Measurements from ENCODE around the gene EPO. TPM values are rescaled to one million over a fixed set of nuclear protein-coding genes. Genes with fewer than 3 reads are reported as not detected.

Gene EPO
- total RNA-seq, 4 donors from 2014 or later = not detected

DNA sequence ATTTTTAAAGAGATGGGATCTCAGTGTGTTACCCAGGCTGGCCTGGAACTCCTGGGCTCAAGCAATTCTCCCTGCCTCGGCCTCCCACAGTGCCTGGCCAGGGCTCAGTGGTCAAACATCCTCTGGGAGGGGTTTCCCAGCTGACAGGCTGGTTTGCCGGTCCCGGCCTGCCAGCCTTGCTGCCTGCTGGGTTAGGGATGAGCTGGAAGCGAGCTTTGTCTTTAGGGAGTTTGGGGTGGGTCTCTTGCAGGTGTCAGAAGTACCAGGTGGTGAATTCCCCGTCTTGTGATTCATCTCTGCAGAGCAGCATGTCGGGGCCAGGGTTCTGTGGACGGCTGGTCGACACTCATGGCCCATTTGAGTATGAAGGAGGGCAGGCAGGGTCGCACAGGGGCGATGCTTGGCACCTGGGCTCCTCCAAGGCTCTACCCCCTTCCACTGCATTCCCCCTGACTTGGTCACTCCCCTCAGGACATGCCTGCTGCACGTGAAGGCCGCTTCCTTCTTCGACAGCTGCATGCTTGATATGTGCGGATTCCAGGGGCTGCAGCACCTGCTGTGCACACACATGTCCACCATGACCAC, 43.4 kb downstream of the EPO start:
- no peak overlapping the region for H3K27ac ChIP-seq
- H3K27me3 ChIP-seq = no peaks in the 10 kb centered on the region
- H3K36me3 ChIP-seq = no peaks in the 10 kb centered on the region
- H3K9me3 ChIP-seq = no peaks in the 10 kb centered on the region
- 66% methylated on average over 14 of the region's 14 CpGs; no CpG with 5 or more reads in 1 of the 2 donors for WGBS, 2 donors (ENCODE audit: low coverage in 1 of 2)
- intact Hi-C loops (cut with DNase I; ENCODE audit: low total_unique reads) (no loop called here), in situ Hi-C loops (cut with MboI; ENCODE audit: low pct_ligation_motif_present in 1 of 4, low pct_unique_long_range_greater_than_20kb in 1 of 4, low sequenced_read_pairs in 3 of 4) (no loop called here)
- DNase-seq = no peak
- H3K4me3 ChIP-seq = no peak overlapping the region
- TF ChIP-seq POLR2A (IDR thresholded peaks at IDR 0.05) = no peak
- no peak for TF ChIP-seq POLR2AphosphoS5 (IDR thresholded peaks at IDR 0.05)
- no peak for TF ChIP-seq EP300 (IDR thresholded peaks at IDR 0.05; ENCODE audit: low read depth)
- TF ChIP-seq, protein P1, sequence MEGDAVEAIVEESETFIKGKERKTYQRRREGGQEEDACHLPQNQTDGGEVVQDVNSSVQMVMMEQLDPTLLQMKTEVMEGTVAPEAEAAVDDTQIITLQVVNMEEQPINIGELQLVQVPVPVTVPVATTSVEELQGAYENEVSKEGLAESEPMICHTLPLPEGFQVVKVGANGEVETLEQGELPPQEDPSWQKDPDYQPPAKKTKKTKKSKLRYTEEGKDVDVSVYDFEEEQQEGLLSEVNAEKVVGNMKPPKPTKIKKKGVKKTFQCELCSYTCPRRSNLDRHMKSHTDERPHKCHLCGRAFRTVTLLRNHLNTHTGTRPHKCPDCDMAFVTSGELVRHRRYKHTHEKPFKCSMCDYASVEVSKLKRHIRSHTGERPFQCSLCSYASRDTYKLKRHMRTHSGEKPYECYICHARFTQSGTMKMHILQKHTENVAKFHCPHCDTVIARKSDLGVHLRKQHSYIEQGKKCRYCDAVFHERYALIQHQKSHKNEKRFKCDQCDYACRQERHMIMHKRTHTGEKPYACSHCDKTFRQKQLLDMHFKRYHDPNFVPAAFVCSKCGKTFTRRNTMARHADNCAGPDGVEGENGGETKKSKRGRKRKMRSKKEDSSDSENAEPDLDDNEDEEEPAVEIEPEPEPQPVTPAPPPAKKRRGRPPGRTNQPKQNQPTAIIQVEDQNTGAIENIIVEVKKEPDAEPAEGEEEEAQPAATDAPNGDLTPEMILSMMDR (IDR thresholded peaks at IDR 0.05) = no peak
- no peaks in the 10 kb centered on the region for H3K4me1 ChIP-seq

DNA sequence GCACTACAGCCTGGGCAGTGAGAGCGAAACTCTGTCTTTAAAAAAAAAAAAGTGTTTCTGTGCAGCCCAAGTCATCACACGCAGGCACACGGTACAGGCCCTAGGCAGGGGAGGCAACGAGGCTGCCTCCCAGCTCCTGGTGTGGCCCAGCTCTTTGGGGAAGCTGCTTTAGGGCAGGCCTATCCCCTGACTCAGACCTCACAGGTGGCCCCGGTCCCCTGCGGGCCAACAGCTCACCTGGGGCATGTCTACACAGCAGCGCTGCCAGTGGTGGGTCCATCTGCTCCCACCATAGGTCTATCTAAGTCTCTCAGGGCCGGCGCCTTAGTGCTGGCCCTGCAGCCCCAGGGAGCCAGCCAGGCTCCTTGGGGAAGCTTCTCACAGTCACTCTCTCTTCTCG, 44.6 kb downstream of the EPO start:
- no peaks in the 10 kb centered on the region for H3K9me3 ChIP-seq
- no peak overlapping the region for H3K27ac ChIP-seq
- TF ChIP-seq, protein P1 (IDR thresholded peaks at IDR 0.05) = no peak
- TF ChIP-seq EP300 (IDR thresholded peaks at IDR 0.05; ENCODE audit: low read depth) (no peak), POLR2A (IDR thresholded peaks at IDR 0.05) (no peak), POLR2AphosphoS5 (IDR thresholded peaks at IDR 0.05) (no peak)
- H3K36me3 ChIP-seq = no peaks in the 10 kb centered on the region
- DNase-seq = no peak
- 73% methylated on average over 10 of the region's 10 CpGs; no CpG with 5 or more reads in 1 of the 2 donors for WGBS, 2 donors (ENCODE audit: low coverage in 1 of 2)
- no peak overlapping the region for H3K4me3 ChIP-seq
- no peaks in the 10 kb centered on the region for H3K27me3 ChIP-seq
- intact Hi-C loops (cut with DNase I; ENCODE audit: low total_unique reads) (no loop called here), in situ Hi-C loops (cut with MboI; ENCODE audit: low pct_ligation_motif_present in 1 of 4, low pct_unique_long_range_greater_than_20kb in 1 of 4, low sequenced_read_pairs in 3 of 4) (no loop called here)
- no peaks in the 10 kb centered on the region for H3K4me1 ChIP-seq

DNA sequence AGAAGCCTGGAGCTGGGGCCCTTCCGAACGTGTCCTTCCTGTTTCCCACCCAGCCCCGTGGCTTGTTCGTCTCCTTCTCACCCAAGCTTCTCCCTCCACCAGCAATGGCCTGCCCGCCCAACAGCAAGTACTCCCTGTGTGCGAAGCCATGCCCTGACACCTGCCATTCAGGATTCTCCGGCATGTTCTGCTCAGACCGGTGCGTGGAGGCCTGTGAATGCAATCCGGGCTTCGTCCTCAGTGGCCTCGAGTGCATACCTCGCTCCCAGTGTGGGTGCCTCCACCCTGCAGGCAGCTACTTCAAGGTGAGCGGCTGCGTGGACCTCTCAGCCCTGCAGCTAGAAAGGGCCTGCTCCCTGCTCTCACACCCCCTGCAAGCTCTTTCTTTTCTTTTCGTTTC, 45.0 kb downstream of the EPO start:
- TF ChIP-seq POLR2A (IDR thresholded peaks at IDR 0.05) (no peak), EP300 (IDR thresholded peaks at IDR 0.05; ENCODE audit: low read depth) (no peak), POLR2AphosphoS5 (IDR thresholded peaks at IDR 0.05) (no peak)
- TF ChIP-seq, protein P1 (IDR thresholded peaks at IDR 0.05) = no peak
- no peak overlapping the region for H3K4me3 ChIP-seq
- H3K36me3 ChIP-seq = no peaks in the 10 kb centered on the region
- H3K4me1 ChIP-seq = no peaks in the 10 kb centered on the region
- no peaks in the 10 kb centered on the region for H3K9me3 ChIP-seq
- no peaks in the 10 kb centered on the region for H3K27me3 ChIP-seq
- DNase-seq = no peak
- intact Hi-C loops (cut with DNase I; ENCODE audit: low total_unique reads) = no loop called here
- no peak overlapping the region for H3K27ac ChIP-seq
- in situ Hi-C loops (cut with MboI; ENCODE audit: low pct_ligation_motif_present in 1 of 4, low pct_unique_long_range_greater_than_20kb in 1 of 4, low sequenced_read_pairs in 3 of 4) = no loop called here
- 76 to 80% methylated on average over 1 to 16 of the region's 16 CpGs for WGBS, 2 donors (ENCODE audit: low coverage in 1 of 2)

DNA sequence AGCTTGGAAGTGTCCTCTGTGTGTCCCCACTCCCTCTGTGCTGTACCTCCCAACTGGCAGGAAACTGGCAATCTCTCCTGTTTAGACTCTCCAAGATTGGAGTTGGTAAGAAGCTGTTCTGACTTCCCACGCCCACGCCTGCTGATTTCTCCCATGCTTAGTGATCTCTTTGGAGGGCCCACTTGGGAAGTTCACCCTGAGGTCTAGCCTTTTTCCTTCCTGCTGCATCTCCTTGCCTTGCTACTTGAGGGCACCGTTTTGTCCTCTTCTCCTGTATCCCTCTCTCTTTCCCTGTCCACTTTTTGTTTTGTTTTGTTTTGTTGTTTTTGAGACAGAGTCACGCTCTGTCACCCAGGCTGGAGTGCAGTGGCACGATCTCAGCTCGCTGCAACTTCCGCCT, 48.5 kb downstream of the EPO start:
- intact Hi-C loops (cut with DNase I; ENCODE audit: low total_unique reads) (no loop called here), in situ Hi-C loops (cut with MboI; ENCODE audit: low pct_ligation_motif_present in 1 of 4, low pct_unique_long_range_greater_than_20kb in 1 of 4, low sequenced_read_pairs in 3 of 4) (no loop called here)
- no peaks in the 10 kb centered on the region for H3K4me1 ChIP-seq
- H3K27me3 ChIP-seq = no peaks in the 10 kb centered on the region
- H3K9me3 ChIP-seq = no peaks in the 10 kb centered on the region
- no peak overlapping the region for H3K27ac ChIP-seq
- H3K36me3 ChIP-seq = no peaks in the 10 kb centered on the region
- DNase-seq = no peak
- no peak overlapping the region for H3K4me3 ChIP-seq
- 82 to 90% methylated on average over 7 of the region's 7 CpGs for WGBS, 2 donors (ENCODE audit: low coverage in 1 of 2)
- TF ChIP-seq POLR2AphosphoS5 (IDR thresholded peaks at IDR 0.05) (no peak), EP300 (IDR thresholded peaks at IDR 0.05; ENCODE audit: low read depth) (no peak), POLR2A (IDR thresholded peaks at IDR 0.05) (no peak)
- TF ChIP-seq, protein P1 (IDR thresholded peaks at IDR 0.05) = no peak

Other genes starting within 250 kb of the EPO start
- 100 to 1,000 TPM in 1 of 4 donors, 10 to 100 TPM in 3; 41.6 to 101 (median 67.6) TPM for gene TSC22D4, start 241.3 kb upstream of the EPO start, total RNA-seq
- 1 to 10 TPM in 1 of 4 donors, under 1 TPM in 1, not detected in 2; 0.41 to 1.4 TPM for gene NYAP1, start 236.5 kb upstream of the EPO start, total RNA-seq
- 100 to 1,000 TPM in 2 of 4 donors, 10 to 100 TPM in 2; 63.8 to 154 (median 102) TPM for gene AGFG2, start 181.3 kb upstream of the EPO start, total RNA-seq
- 10 to 100 TPM in 1 of 4 donors, 1 to 10 TPM in 1, under 1 TPM in 1, not detected in 1; 0.96 to 52.4 (median 2.7) TPM for gene SAP25, start 146.6 kb upstream of the EPO start, total RNA-seq
- 100 to 1,000 TPM; 115 to 508 (median 151) TPM for gene LRCH4, start 134.3 kb upstream of the EPO start, total RNA-seq
- gene FBXO24, start 134.1 kb upstream of the EPO start, total RNA-seq = under 1 TPM in 2 of 4 donors, not detected in 2; 0.14 to 0.79 TPM
- gene PCOLCE, start 118.1 kb upstream of the EPO start, total RNA-seq = 10 to 100 TPM in 2 of 4 donors, 1 to 10 TPM in 2; 5.6 to 46.2 (median 11.7) TPM
- gene MOSPD3, start 107.9 kb upstream of the EPO start, total RNA-seq = 10 to 100 TPM; 13.5 to 39.6 (median 18.4) TPM
- gene TFR2, start 78.9 kb upstream of the EPO start, total RNA-seq = under 1 TPM in 3 of 4 donors, not detected in 1; 0.60 to 0.68 (median 0.64) TPM
- gene ACTL6B, start 64.0 kb upstream of the EPO start, total RNA-seq = not detected
- gene GNB2, start 46.7 kb upstream of the EPO start, total RNA-seq = 100 to 1,000 TPM; 192 to 301 (median 246) TPM
- gene GIGYF1, start 26.2 kb upstream of the EPO start, total RNA-seq = 100 to 1,000 TPM in 1 of 4 donors, 10 to 100 TPM in 3; 25.4 to 104 (median 51.8) TPM
- gene POP7, start 14.3 kb upstream of the EPO start, total RNA-seq = 10 to 100 TPM; 10.7 to 58.7 (median 34.1) TPM
- gene ZAN, start 13.1 kb downstream of the EPO start, total RNA-seq = not detected
- gene EPHB4, start 107.1 kb downstream of the EPO start, total RNA-seq = 10 to 100 TPM; 23.2 to 95.5 (median 43.5) TPM
- gene SLC12A9, start 132.2 kb downstream of the EPO start, total RNA-seq = 10 to 100 TPM; 21.0 to 46.2 (median 23.1) TPM
- 10 to 100 TPM; 10.9 to 24.3 (median 21.2) TPM for gene TRIP6, start 146.9 kb downstream of the EPO start, total RNA-seq
- 100 to 1,000 TPM in 2 of 4 donors, 10 to 100 TPM in 2; 64.6 to 217 (median 103) TPM for gene SRRT, start 154.6 kb downstream of the EPO start, total RNA-seq
- gene UFSP1, start 169.2 kb downstream of the EPO start, total RNA-seq = 10 to 100 TPM in 1 of 4 donors, 1 to 10 TPM in 2, not detected in 1; 1.3 to 19.1 (median 3.7) TPM
- 10 to 100 TPM in 3 of 4 donors, 1 to 10 TPM in 1; 3.8 to 29.9 (median 14.3) TPM for gene ACHE, start 175.4 kb downstream of the EPO start, total RNA-seq
- gene MUC3A, start 229.1 kb downstream of the EPO start, total RNA-seq = 100 to 1,000 TPM in 1 of 4 donors, 10 to 100 TPM in 3; 11.7 to 233 (median 64.7) TPM
- 1,000 to 10,000 TPM in 1 of 4 donors, 100 to 1,000 TPM in 2, 10 to 100 TPM in 1; 90.2 to 2,095 (median 445) TPM for gene MUC12, start 249.1 kb downstream of the EPO start, total RNA-seq

All from transverse colon (tissue), 4 donors.